ENCODE measurements around the gene FCAMR.
"Not testable (repeated sequence)": the region's sequence is repeated elsewhere in the genome, so short reads cannot be mapped to it uniquely, and the experiment has no call there.

The FCAMR gene

GRCh38 chr1:206931709-206932108, 38.6 kb downstream of the FCAMR start:
- no peak for DNase-seq (ENCODE audit: low spot score)

DNA sequence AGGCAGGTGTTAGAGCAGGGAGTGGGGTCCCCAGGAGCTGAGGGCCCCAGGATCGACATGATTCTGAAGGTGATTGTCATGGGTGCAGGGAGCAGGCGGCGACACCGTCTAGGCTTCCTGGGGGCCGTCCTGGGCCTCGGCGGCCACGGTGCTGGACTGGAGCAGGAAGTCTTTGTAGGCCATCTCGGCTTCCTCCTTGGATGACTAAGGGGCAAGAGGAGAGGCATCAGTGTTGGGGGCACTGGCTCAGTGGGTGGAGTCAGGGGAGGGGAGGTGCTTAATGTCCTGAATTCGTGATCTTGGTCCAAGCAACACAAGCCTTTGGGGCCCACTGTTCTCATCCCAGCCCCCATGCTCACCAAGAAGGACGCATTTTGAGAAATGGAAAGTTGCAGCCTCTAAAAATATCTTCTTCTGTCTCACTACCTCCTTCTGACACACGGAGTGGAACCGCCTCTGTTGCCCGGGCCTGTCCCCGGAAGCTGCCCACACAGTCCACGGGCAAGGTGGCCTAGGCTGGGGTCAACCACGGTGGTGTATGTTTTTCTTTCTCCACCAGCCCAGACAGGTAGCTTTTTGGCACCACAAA, 40.0 kb downstream of the FCAMR start:
- DNase-seq (ENCODE audit: low spot score): peak; percentile 41

GRCh38 chr1:206929524-206929923, 40.7 kb downstream of the FCAMR start:
- no peak for DNase-seq (ENCODE audit: low spot score)

DNA sequence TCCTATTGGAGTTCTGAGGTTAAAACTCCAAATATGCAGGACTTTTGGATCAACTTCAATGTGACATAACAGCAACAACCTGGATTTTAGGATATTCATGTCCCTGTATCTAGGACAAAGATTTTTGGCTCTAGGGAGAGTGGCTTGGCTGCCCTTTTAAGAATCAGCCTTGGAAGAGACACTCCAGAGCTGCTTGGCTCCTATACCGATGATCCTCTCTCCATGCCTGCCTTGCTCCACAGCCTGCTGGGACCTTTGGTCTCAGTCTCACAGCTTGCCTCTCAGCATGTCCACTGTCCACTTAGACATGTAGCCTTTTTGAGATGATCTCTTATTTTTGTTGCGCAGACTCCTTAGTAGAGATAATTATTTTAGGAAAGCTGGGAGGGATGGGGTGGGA, 44.0 kb downstream of the FCAMR start:
- no peak for DNase-seq (ENCODE audit: low spot score)

DNA sequence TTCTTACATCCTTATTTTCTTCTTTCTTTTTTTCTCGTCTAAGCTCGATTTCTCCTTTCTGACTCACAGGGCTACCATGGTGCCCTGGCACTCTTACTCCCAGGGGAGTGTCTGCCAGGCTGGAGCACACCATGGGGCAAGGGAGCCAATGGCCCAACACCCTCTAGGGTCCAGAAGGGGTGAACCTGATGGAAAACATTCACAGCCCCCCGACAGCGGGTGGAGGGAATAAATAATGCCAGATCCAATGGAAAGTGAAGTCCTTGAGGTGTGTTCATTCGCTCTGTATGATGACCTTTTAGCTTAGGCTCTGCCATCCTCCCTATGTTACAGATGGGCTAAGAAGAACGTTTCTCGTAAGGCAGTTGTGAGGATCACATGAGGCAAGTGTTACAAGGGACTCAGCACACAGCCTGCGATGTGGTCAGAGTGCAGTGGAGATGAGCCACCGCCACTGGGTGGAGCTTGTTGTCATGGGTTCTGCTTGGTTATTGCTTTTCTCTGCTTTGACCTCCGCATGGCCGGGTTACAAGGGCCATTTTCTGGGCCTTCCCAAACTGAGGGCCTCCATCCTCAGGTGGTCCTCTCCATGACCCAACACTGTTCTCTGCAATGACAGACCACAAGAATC, 45.0 kb downstream of the FCAMR start:
- DNase-seq (ENCODE audit: low spot score): peak; percentile 78

DNA sequence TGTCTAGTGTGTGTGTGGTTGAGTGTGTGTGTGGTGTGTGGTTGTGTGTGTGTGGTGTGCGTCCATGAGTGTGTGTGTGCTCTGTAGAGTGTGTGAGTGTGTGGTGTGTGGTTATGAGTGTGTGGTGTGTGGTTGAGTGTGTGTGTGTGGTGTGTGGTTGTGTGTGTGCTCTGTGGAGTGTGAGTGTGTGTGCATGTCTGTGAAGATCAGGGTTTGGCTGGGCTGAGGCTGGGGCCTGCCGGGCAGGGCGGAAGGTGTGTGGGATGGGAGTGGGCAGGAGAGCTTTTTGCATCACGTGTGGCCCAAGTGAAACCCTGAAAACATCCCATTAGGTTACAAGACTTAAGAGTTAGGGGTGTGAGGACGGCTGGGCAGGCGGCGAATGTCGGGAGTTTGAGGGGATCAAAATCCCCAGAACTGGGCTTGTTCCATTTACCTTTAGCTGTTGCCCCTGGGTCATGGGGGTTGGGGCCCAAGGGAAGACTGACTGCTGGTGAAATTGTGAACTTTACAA, 45.6 kb downstream of the FCAMR start:
- DNase-seq (ENCODE audit: low spot score): peak; percentile 31

DNA sequence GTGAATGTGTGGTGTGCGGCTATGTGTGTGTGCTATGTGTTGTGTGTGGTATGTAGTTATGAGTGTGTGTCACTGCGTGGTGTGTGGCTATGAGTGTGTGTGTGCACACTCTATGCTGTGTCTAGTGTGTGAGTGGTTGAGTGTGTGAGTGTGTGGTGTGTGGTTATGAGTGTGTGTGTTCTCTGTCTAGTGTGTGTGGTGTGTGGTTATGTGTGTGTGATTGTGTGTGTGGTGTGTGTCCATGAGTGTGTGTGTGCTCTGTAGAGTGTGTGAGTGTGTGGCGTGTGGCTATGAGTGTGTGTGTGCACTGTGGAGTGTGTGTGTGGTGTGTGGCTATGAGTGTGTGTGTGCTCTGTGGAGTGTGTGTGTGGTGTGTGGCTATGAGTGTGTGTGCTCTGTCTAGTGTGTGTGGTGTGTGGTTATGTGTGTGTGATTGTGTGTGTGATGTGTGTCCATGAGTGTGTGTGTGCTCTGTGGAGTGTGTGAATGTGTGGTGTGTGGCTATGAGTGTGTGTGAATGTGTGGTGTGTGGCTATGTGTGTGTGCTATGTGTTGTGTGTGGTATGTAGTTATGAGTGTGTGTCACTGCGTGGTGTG, 46.2 kb downstream of the FCAMR start:
- not testable (repeated sequence) for DNase-seq (ENCODE audit: low spot score)

GRCh38 chr1:206923009-206923960, 47.0 kb downstream of the FCAMR start:
- peak; percentile 78 for DNase-seq (ENCODE audit: low spot score)

DNA sequence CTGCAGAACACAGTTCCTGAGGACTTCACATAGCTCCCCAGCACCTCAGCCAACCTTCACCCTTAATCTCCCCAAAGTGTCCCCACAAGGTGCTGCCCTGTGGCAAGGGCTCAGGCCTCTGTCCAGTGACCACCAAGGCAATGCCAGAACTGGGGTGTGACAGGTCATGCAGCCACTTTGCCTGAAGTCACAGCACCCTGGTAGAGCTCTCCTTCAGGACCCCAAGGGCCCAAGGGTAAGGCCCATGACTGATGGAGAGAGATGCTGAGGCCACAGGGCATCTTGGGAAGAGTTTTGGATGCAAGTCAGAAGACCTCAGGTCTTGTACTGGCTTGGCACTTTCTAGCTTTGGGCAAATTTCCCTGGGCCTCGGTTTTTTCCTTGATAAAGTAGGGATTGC, 47.7 kb downstream of the FCAMR start:
- DNase-seq (ENCODE audit: low spot score): no peak

DNA sequence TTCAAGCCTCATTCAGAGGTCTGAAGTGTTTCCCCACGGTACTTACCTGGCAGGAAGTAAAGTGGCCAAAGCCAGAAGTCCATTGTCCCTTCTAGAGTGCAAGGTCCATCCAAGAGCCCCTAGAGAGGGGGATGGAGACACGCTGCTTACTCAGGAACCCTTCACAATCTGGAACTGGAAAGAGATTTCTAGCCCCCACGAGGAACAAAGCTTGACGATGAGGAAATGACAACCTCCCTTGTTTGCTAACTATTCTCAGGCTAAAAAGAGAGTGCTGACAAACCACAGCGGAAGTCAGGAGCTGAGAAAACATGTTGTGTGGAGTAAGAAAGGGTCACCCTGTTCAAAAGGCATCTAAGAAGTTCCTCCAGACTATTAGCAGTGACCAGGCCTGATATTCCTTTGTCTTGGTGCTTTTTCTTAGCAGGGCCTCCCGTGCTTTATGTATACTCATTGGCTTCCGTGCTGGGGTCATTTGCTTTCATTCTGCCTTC, 48.4 kb downstream of the FCAMR start, which contains the start of gene FCMR:
Gene FCMR, minus strand, starts transcription at position 170 of the 494 bp plus-strand sequence. Its CDS starts 87 bp downstream, at position 83.
- DNase-seq (ENCODE audit: low spot score): peak; percentile 66

DNA sequence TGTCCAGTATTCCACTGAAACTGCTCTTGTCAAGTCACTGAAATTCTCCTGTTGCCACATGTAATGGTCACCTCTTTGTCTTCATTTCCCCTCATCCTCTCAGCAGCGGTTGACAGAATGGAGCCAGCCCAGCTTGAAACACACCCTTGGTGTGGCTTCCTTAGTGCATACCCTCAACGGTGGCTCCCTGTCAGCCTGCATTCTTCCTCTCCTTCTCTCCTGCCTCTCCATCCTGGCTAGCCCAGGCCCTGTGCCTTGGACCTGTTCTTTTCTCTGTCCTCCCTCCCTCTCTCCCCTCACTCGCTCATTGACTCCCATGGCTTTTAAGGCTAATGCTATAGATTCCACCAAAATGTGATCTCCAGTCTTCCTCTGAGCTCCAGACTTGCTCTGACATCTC, 52.2 kb downstream of the FCAMR start:
- DNase-seq (ENCODE audit: low spot score): no peak

GRCh38 chr1:206916000-206916709, 54.1 kb downstream of the FCAMR start:
- DNase-seq (ENCODE audit: low spot score): no peak

DNA sequence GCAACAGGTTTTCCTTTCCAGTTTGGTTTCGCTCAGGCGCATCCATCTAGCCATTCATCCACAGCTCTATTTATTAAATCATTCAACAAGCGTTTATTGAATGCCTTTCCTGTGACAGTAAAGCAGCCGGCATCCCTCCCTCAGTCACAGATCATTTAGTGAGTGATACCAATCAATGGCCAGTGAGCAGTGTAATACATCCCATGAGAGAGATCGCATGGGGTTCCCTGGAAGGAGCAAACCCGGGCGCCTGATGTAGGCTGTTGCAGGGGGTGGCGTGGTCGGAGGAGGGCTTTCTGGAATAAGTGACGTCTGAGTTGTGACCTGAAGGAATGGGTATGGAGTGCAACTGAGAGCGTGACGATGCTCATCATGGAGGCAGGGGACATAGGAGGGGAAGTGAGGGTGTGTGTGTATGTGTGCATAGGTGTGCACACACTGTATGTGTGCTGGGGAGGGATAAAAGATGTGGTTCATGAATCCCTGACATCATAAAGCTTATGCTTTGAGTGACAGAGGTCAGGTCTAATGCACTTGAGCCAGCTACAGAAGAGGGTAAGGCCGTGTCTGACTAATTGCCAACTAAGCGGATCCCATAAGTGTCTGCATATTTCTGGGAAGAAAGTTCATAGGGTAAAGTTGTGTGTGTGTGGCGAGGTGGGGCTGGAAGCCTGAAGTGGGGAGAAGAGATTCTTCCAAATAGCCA, 55.1 kb downstream of the FCAMR start:
- no peak for DNase-seq (ENCODE audit: low spot score)

GRCh38 chr1:206913766-206914537, 56.3 kb downstream of the FCAMR start:
- no peak for DNase-seq (ENCODE audit: low spot score)

DNA sequence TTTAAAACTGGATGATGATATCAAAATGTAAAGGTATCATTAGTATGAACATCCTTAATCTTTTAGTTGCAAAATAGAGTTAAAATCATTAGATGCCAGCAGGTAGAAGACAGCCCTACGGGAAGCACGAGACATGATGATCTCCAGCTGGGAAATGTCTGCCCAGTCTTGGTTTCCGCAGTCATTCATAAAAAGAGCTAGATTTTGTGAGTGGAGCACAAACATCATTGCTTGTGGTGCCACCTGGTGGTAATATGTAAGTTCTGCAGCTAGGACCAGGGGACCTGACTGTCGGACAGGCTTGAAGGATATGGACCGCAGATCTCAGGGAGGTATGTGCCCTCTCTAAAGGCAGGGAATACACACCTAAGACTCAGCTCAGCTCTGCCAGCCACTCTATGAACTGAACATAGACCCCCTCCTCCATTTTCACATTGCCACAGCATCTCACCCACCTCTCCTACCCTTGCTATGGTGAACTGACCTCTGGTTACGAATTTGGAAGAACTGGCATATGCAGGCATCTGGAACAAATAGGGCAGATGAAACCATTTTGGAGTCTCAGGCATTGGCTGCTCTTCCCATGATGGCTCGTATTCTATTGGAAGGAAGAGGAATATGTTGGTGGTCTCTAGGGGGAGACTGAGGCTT, 57.7 kb downstream of the FCAMR start:
- peak; percentile 80 for DNase-seq (ENCODE audit: low spot score)

GRCh38 chr1:206911064-206911663, 59.1 kb downstream of the FCAMR start:
- peak; percentile 73 for DNase-seq (ENCODE audit: low spot score)

DNA sequence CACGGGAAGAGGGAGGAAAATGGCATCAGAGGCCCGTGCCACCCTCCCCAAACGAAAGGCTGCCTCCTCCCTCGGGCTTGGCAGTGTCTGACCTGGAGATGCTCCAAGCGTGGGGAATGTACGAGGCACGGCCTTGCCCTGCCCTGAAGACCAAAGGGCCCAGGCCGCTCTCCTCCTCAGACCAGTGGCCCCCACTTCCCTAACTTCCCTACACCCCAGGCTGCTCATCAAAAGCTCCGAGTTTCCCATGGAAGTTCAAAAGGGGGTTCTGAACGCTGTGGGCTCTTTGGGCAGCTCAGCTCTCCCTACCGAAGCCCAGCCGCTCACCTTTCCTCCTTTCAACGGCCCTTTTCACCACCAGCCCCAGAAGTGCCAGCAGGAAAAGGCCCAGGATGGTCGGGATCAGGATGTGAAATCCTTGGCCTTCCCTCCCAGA, 60.4 kb downstream of the FCAMR start:
- DNase-seq (ENCODE audit: low spot score): no peak

- DNase-seq (ENCODE audit: low spot score): peak; percentile 27
Observed at GRCh38 chr1:206909161-206909882, 60.9 kb downstream of the FCAMR start.
